MM.1S (cell line): ENCODE data around the gene PTPRN2.

Experiments
- CTCF ChIP-seq: fragments of 300-600 bp; sonication (generic); IDR thresholded peaks from 2 replicates; pipeline ENCODE4 v1.5.1; 2016; ENCODE audit warnings: antibody characterized with exemption, low read length, mixed read lengths
- EZH2 ChIP-seq: fragments of 300-600 bp; sonication (generic); optimal IDR thresholded peaks from 2 replicates; pipeline ENCODE3; 2017; ENCODE audit warnings: low read depth, mild to moderate bottlenecking, antibody characterized with exemption, low read length, mixed read lengths
- EZH2phosphoT487 ChIP-seq: fragments of 300-600 bp; sonication (generic); IDR thresholded peaks from 2 replicates; pipeline ENCODE4 v1.6.1; 2018; ENCODE audit warnings: antibody characterized with exemption, low read length

GRCh38 chr7:158345731-158346130 is 241.9 kb downstream of the PTPRN2 start:
- TF ChIP-seq CTCF (no peak), EZH2 (no peak), EZH2phosphoT487 (no peak)
